22Rv1 (cell line): ENCODE measurements around the gene TMEM132D.

Experiments used
- ZFX ChIP-seq: fragments of 450-650 bp; IDR thresholded peaks from 2 replicates; pipeline ENCODE4 v1.6.1; 2017; ENCODE audit warnings: antibody characterized with exemption, borderline replicate concordance
- TF ChIP-seq, protein P1 (sequence below): fragments of 450-650 bp; IDR thresholded peaks from 2 replicates; pipeline ENCODE4 v1.5.1; 2017; ENCODE audit warnings: mild to moderate bottlenecking

DNA sequence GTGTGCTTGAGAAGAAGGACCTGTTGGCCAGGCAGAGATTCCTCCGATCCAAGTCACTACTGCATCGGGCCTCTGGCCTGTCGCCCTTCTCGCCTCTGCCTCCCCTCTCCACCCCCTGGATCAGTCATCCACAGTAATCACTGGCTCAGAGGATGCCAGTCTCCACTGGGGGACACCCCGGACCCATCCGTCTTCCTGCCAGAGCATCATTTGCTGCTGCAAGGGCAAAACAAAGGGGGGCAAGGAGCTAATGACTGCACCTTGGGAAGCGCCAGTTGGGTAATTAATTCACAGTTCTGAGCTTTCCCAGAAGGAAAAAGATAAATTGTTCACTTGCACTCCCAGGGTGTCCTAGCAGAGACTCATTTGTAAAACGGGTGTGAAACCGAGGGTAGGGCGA is 835.1 kb downstream of the TMEM132D start:
- TF ChIP-seq, protein P1, sequence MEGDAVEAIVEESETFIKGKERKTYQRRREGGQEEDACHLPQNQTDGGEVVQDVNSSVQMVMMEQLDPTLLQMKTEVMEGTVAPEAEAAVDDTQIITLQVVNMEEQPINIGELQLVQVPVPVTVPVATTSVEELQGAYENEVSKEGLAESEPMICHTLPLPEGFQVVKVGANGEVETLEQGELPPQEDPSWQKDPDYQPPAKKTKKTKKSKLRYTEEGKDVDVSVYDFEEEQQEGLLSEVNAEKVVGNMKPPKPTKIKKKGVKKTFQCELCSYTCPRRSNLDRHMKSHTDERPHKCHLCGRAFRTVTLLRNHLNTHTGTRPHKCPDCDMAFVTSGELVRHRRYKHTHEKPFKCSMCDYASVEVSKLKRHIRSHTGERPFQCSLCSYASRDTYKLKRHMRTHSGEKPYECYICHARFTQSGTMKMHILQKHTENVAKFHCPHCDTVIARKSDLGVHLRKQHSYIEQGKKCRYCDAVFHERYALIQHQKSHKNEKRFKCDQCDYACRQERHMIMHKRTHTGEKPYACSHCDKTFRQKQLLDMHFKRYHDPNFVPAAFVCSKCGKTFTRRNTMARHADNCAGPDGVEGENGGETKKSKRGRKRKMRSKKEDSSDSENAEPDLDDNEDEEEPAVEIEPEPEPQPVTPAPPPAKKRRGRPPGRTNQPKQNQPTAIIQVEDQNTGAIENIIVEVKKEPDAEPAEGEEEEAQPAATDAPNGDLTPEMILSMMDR, result no peak
- no peak for TF ChIP-seq ZFX
